ENCODE results near the gene ASAP3.

The ASAP3 gene

GRCh38 chr1:23448846-23449245 is 35.1 kb downstream of the ASAP3 start:
- no peak for DNase-seq

GRCh38 chr1:23446661-23447310 is 37.2 kb downstream of the ASAP3 start:
- DNase-seq: no peak

GRCh38 chr1:23444596-23445390 is 39.2 kb downstream of the ASAP3 start:
- DNase-seq: no peak

GRCh38 chr1:23444104-23444533 is 39.9 kb downstream of the ASAP3 start:
- no peak for DNase-seq

GRCh38 chr1:23442751-23443150 is 41.2 kb downstream of the ASAP3 start:
- DNase-seq: no peak

- no peak for DNase-seq
These were observed 42.4 kb downstream of the ASAP3 start for GRCh38 chr1:23441446-23442148.

GRCh38 chr1:23438545-23438944 is 45.4 kb downstream of the ASAP3 start:
- DNase-seq: no peak

GRCh38 chr1:23437355-23437664 is 46.7 kb downstream of the ASAP3 start:
- no peak for DNase-seq

- DNase-seq: no peak
These were observed 47.2 kb downstream of the ASAP3 start for GRCh38 chr1:23436520-23437354.

GRCh38 chr1:23434260-23434775 is 49.7 kb downstream of the ASAP3 start:
- no peak for DNase-seq

- no peak for DNase-seq
These were observed 50.9 kb downstream of the ASAP3 start for GRCh38 chr1:23433122-23433521.

GRCh38 chr1:23431431-23431830 is 52.5 kb downstream of the ASAP3 start:
- no peak for DNase-seq

- no peak for DNase-seq
These were observed 53.2 kb downstream of the ASAP3 start for GRCh38 chr1:23430803-23431202.

GRCh38 chr1:23428136-23428905 is 55.7 kb downstream of the ASAP3 start:
- DNase-seq: no peak

- no peak for DNase-seq
These were observed 56.4 kb downstream of the ASAP3 start for GRCh38 chr1:23427550-23427949.

- DNase-seq: no peak
These were observed 57.2 kb downstream of the ASAP3 start for GRCh38 chr1:23426828-23427227.

- no peak for DNase-seq
These were observed 58.8 kb downstream of the ASAP3 start for GRCh38 chr1:23425193-23425494.

- DNase-seq: no peak
These were observed 59.4 kb downstream of the ASAP3 start, which contains the start of gene TCEA3 for GRCh38 chr1:23424293-23425192. TCEA3 (minus strand) TSS chr1:23424748; CDS start chr1:23424633, 115 bp downstream.

- DNase-seq: no peak
These were observed 60.3 kb downstream of the ASAP3 start for GRCh38 chr1:23423415-23424292.

- DNase-seq: no peak
These were observed 61.0 kb downstream of the ASAP3 start for GRCh38 chr1:23422941-23423340.

Data from activated CD4-positive, CD25-positive, alpha-beta regulatory T cell (primary cell).